NOMO-1 (cell line): ENCODE data around the gene MSRB3.
"Not testable (repeated sequence)": the region's sequence is repeated elsewhere in the genome, so short reads cannot be mapped to it uniquely, and the experiment has no call there.

ENCODE experiments used
- DNase-seq, 2 experiments: peaks; one replicate each; lab custom pipeline; 2025; ENCODE audit not compliant: unreplicated experiment in 2 of 2; lab: John Stamatoyannopoulos, UW

The MSRB3 gene

DNA sequence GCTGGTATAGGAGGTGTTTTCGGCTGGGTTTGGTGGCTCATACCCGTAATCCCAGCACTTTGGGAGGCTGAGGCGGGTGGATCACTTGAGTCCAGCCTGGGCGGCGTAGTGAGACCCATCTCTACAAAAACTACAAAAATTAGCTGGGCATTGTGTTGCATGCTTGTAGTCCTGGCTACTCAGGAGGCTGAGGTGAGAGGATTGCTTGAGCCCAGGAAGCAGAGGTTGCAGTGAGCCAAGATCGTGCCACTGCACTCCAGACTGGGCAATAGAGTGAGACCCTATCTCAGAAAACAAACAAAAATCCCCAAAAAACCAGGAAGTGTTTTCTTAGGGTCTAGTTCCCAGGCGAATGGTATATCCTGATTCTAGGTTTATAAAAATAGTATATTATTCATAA, 7.0 kb downstream of the MSRB3 start:
- not testable (repeated sequence) for DNase-seq

DNA sequence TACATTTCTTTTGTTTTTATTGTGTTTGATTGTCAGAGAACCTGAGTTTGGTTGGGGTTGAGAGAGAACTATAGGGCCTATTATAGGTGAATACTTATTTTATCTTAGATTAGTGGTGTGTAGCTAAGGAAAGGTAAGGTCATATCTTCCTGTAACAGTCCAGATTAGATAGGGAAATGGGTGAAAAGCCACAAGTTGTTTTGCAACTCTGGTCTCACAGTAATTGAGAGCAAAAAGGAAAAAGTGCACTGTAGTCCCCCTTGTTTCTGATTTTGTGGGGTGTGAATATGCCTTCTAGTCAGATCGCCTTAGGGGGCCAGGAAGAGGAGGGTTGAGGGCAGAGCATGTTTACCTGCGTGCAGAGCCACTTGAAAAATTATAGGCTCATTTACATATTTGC, 8.9 kb downstream of the MSRB3 start:
- DNase-seq, result peak in 1 of 2 experiments; percentile 14

DNA sequence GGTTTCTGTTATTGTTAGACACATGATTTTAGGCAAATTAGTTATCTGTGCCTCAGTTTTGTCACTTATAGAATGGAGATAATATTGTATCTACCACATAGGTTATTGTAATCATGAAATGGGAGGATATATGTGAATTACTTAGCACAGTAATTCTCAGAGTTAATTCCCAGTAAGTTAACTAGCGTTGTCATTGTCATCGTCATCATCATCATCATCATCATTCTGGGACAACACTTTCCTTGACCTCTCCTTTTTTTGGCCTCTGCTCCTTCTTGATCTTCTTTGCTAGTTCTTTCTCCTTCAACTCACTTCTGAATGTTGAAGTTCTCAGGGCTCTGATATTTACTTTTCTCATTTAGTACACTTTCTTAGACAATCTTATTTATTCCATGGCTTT, 13.8 kb downstream of the MSRB3 start:
- DNase-seq, result no peak

DNA sequence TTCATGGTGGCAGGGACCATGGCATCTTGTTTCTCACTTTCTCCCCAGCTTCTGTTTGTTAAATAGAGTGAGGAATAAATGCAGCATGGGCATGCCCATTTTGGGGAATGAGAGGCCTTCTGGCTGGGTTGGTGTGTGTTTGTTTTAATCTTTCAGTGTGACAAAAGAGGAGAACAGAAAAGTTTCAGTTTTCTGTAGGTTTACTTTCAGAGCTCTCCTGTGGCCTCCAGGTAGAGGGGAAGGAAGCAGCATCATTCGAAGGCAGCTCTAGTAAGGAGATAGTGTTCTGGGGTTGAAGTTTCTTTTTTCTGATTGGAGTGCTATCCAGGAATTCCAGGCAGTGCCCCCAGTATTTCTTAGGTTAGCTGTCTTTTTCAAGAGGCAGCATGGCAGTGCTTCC, 15.3 kb downstream of the MSRB3 start:
- DNase-seq, result no peak

DNA sequence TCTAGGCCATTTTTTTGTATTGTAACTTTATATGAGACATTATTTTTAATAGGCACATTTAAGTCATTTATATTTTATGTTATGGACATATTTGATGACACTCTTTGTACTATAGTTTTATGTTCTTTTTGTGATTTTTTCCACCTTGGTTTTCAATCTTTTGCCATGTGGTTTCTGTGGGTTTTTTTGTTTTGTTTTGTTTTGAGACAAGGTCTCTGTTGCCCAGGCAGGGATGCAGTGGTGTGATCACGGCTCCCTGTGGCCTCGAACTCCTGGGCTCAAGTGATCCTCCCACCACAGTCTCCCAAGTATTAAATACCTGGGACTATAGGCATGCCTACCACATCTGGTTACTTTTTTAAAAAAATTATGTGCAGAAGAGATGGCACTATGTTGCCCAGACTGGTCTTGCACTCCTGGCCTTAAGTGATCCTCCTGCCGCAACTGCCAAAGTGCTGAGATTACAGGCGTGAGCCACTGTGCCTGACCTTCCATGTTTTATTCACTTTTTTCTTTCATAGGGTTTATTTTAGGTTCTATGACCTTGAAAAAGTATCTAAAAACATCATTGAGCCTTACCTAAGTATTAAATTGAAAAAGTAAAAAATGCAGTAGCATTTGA, 16.3 kb downstream of the MSRB3 start:
- DNase-seq, result no peak

DNA sequence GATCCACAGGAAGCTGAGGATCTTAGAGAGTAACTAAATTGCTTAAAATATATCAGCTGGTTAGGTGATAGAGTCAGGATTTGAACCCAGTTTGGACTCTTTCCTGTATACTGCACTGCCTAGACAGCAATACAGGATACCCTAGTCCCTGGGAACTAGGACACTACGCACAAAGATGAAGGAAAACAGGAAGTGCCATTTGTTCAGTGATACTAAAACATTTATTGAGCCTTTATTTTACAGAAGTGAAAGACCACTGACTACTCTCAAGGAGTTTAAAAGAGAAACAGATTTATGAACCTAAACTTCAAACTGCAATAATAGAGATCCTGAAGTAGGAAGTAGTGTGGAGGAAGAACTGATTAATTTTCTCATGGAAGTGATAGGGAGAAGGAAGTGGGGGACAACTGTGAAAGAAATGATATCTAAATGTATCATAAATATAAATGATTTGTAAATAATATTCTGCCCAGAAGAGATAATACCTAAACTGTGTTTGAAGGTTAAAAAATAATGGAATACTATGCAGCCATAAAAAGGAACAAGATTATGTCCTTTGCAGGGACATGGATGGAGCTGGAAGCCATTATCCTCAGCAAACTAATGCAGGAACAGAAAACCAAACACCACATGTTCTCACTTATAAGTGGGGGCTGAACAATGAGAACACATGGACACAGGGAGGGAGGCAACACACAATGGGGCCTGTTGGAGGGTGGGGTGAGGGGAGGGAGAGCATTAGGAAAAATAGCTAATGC, 18.2 kb downstream of the MSRB3 start:
- peak; percentile 24 to 81 for DNase-seq

DNA sequence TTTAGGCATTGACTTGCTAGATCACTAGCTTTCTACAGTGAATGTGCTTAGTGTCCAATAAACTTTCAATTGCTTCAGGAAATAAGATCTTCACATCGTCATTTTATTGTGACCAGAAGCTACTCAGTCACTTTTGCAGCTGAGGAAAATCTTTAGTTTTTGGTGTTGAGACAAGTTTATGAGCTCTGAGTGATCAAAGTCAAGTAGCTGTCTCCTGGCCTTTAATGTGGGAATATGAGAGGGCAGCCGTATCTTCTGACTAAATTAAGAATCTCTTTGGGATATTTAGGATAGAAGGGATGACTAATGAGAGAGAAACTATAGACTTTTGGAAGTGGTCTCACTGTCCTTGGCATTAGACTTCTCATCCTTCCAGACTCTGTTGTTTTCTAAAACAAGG, 21.6 kb downstream of the MSRB3 start:
- DNase-seq, result no peak

DNA sequence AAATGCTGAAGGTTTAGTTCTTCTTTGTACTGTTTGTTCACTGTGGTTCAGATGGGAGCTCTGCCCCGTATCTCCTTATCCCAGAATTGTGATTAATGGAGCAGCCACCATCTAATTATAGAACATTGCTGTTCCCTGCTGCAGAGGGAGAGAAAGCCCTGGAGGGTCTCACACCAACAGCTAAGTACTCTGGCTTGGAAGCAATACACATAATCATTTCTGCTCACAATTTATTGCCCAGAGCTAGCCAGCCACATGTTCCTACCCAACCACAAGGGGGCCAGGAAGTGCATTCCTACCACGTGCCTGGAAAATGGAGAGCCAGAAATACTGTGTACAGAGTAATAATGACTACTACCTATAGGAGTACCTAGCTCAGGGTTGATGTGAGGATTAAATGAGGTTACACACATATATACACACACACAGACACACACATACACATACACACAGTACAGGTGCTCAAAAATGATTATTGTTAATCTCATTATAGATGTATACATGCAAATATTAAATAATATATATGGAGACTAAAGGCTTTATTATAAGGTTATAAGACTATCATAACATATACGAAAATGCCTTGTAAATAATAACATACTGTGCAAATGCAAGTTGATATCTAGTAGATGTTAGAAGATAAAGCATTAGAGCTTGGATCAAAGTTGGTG, 22.3 kb downstream of the MSRB3 start:
- DNase-seq, result no peak

DNA sequence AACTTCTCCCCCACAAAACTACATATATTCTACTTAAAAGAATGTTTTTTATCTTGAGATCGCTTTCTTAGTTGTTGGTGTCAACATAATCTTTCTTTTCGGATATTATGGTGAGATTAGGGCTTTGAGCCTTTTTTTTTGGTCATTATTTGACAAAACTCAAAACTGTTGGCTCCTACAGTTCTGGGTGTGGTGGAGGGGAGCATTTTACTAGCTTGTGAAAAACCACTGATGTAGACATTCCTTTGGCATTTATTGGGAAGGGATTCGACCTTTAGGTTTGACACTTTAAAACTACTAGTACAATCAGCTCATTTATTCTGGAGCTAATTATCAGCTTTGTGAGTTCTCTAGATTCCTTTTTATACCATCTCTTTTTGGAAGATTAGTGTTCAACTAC, 24.4 kb downstream of the MSRB3 start:
- DNase-seq, result no peak

DNA sequence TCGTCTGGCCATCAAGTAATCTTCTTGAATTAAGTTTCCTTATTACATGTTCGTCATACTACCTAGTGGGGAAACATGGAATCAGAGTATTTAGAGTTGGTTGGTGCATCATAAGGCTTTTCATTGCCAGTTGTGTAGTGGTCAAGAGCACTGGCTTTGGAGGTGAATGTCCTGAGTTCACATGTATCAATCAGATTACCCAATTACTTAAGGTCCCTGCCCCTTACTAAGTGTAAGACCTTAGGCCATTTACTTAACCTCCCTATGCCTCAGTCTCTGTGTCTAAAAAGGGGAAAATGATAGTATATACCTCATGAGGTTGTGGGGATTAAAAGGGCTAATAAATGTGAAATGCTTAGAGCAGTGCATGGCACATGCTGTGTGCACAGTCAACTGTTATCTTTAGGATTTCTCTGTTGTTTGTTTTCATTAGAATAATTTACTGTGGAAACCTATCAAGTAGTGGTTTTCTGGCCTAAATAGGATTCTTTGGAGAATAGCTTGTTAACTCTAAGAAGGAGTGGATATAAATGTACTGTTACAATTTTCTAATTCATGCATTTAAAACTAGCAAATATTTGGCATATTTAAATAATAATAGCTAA, 27.0 kb downstream of the MSRB3 start:
- DNase-seq, result no peak

DNA sequence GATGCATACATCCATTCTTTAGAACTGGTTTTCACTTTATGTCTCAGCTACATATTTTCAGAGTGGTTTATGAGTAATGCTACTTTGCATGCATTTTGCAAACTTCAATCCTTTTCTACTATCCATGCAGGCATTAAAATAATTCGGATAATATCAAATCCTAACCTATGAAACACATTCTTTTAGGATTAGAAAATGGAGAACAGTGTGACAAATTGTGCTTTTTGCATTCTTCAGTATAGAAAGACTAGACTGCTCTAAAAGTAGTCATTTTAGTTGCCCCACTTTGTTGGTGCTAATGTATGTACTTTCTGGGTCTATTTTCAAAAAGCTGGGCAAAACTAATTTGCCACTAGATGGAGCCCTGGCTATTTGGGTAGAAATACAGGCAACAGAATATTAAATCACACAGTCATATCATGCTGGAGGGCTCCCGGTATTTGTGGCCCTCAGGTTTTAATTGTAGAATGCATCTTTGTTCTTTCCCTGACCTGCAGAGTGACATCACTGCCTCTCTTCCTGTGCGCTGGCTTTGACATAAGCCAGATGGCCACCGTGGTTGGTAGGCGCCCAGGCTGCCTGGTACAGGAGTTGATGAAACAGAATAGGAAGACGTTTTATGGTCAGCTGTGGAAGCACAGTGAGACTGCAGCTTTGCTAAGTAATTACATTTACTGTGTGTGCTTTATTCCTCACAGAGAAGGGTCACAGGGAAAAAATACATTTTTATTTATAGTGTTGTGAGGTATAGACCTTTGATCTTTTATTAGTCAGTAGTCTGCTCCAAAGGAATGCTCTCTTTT, 28.1 kb downstream of the MSRB3 start:
- DNase-seq, result peak; percentile 24 to 78

DNA sequence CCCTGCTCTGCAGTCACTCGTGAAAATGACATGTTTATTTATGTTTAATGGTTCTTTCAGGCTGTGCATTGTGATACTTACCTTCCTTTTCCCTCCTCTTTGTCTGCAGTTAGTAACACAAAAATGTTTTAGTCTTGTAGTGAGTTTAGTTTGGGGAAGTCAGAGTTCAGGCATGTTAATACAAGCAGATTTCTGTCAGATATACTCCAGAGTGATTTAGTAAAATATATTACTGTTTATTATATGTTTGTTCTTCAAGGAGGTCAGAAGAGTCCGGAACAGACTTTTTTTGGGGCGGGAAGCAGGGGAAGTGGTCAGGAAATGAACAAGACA, 28.7 kb downstream of the MSRB3 start:
- DNase-seq, result peak in 1 of 2 experiments; percentile 59

DNA sequence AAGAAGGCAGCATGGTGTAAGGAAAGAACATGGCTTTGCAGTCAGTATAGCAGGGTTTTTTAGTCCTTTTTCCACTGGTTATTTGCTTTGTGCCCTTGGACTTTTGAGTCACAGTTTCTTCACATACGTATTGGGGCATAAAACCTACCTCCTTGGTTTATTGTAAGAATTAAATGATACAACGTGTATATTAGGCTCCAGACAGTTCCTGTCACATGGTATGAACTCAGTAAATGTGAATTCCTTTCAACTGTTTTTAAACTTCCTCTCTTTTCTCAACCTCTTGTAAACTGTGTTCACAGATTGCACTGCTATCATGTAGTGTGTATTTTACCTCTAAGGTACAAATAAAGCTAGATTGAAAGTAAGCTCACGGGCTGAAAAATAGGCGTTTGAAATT, 29.5 kb downstream of the MSRB3 start:
- DNase-seq, result peak in 1 of 2 experiments; percentile 24

DNA sequence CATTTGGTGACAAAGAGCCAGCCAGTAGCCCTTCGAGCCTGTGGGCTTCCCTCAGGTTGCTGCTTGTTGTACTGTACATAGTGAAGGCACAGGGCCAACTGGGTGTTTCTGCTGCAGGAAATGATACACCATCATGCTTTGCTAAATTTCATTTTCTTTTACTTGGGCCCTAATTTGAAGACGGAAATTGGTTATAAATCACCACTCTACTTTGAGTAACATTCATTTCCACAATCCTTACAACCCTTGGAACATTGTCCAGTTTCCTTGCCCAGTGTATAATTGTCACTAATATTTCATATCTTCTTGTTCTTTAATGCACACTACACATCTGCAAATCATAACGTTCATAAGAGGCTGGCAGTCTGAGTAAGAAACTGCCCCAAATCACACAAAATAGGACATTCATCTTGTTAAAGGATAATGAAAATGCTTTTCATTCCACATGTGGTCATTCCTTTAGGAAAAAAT, 30.2 kb downstream of the MSRB3 start:
- DNase-seq, result no peak

DNA sequence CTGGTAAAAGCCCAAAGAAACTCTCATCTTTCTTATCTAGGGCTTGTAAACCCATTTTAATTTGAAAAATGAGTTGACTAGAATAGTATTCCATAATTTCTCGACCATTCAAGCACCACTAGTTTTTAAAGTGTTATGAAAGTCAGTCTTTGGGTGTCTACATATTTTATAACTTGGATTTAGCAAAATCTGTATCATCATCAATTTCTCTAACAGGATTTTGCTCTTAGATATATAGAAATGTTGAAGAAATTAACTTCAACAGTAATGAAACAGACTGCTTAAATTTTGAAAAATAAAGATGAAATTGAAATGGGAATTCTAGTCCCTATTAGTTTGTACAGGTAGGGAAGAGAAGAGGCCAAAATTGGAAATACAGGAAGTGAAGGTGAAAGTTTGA, 32.8 kb downstream of the MSRB3 start:
- no peak for DNase-seq

DNA sequence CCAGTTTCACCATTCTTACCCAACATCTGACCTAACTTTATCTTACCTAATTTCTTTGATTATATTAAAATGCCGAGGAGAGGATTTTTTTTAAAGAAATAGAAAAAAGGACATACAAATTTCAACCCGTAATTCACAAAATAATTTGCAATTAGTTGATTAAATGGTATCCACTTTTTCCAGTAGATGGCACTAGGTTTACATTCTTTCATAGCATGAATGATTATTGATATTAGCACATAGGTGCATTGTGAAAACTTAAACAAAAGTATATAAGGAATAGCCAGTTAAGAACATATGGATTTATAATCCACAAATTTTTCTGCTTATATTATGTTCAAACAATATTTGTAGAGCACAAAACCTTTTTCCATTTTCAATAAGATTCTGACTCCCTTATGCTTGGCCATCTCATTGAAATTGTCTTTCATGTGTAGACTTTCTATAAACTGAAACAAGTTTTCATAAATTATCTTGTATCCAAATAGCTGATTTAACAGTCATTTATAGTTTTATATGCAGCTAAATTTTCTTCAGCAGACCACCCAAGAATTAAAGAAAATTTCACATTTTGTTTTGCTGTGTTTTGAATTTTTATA, 35.3 kb downstream of the MSRB3 start:
- no peak for DNase-seq

DNA sequence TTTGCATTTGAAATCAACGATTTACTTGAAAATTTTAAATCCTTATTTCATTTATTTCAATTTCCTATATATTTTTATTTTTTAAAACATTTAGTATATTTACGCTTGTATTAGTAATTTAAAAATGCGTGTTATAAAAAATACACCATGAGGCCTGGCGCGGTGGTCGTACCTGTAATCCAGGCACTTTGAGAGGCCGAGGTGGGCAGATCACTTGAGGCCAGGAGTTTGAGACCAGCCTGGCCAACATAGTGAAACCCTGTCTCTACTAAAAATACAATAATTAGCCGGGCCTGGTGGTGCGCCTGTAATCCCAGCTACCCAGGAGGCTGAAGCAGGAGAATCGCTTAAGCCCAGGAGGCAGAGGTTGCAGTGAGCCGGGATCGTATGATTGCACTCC, 36.8 kb downstream of the MSRB3 start:
- not testable (repeated sequence) for DNase-seq

DNA sequence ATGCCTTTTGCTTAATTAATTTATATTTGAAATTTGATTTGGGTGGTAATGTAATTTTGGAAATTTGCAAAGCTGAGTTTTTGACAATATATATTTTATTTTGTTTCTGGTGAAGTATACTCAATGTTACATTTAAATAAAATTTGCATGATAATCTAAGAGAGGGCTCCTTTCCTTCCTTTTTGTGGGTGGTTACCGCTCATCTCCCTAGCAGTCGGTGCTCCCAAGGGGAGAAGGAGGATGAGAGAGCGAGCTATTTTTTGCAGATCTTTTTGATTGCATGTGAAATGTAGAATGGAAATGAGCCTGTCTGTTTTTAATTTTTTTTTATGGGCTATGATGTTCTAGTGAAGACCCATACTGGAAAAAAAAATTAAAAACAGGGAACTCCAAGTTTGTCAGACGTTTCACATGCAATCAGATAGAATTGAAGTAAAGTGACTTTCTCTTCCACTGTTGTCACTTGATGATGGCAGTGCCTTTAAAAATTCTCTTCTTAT, 39.8 kb downstream of the MSRB3 start:
- no peak for DNase-seq

DNA sequence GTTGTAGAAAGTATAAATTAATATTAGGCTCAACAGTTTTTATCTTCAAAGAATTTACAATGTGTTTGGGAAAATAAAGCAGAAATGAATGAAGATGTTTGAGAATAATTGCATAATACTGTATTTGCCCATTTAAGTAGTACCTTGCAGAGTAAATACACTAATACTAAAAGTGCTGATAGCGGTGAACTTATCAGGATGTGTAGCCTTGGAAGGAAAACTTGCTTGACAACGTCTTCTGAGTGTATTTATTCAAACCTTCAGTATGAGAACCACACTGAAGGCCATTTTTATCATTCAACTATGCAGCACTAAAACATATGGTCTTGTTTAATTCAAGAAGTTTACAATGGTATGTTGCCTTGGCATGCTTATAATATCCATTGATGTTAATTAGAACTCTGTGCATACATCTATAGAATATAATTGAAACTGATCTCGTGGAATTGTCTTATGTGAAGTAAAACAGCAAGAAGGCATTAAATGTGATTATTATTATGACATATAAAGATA, 41.3 kb downstream of the MSRB3 start:
- DNase-seq, result no peak

DNA sequence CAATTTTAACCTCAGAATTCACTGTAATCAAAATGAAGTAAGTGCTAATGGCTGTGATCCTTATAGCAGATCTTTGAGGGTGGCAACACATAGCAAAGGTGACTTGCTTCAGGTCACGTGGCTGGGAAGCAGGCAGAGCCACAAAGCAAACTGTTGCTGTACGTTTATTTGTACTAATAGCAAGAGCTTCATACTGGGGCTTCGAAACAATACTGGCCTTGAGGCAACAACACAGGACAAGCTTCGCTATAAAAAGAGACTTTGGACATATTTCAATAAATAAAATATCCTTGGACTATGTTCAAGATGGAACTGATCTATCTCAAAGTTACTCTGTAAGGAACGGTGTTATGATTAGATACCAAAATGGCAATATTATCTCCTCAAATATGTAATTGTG, 44.6 kb downstream of the MSRB3 start:
- no peak for DNase-seq
